ENCODE measurements around the gene ALOX15B.

DNA sequence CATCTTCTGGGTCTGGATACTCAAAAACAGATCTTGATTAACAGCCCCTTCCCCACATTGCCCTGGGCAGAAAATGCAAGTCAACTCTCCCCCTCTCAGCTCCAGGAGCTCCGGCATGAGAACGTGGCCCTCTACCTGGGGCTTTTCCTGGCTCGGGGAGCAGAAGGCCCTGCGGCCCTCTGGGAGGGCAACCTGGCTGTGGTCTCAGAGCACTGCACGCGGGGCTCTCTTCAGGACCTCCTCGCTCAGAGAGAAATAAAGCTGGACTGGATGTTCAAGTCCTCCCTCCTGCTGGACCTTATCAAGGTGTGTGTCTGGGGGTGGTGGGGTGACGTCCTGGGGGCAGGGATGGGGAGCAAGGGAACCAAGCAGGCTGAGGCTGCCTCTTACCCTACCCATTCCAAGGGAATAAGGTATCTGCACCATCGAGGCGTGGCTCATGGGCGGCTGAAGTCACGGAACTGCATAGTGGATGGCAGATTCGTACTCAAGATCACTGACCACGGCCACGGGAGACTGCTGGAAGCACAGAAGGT lies 26.7 kb upstream of the ALOX15B start:
- TF ChIP-seq POLR2AphosphoS5 (IDR thresholded peaks at IDR 0.05) (no peak), TAF1 (IDR thresholded peaks at IDR 0.05; ENCODE audit: low read depth) (no peak), EZH2 (IDR thresholded peaks at IDR 0.05; ENCODE audit: borderline replicate concordance, insufficient read depth, low read length, poor library complexity, severe bottlenecking) (no peak), MXI1 (conservative IDR thresholded peaks at IDR 0.05; ENCODE audit: poor library complexity, severe bottlenecking) (no peak)
- TF ChIP-seq, protein P1, sequence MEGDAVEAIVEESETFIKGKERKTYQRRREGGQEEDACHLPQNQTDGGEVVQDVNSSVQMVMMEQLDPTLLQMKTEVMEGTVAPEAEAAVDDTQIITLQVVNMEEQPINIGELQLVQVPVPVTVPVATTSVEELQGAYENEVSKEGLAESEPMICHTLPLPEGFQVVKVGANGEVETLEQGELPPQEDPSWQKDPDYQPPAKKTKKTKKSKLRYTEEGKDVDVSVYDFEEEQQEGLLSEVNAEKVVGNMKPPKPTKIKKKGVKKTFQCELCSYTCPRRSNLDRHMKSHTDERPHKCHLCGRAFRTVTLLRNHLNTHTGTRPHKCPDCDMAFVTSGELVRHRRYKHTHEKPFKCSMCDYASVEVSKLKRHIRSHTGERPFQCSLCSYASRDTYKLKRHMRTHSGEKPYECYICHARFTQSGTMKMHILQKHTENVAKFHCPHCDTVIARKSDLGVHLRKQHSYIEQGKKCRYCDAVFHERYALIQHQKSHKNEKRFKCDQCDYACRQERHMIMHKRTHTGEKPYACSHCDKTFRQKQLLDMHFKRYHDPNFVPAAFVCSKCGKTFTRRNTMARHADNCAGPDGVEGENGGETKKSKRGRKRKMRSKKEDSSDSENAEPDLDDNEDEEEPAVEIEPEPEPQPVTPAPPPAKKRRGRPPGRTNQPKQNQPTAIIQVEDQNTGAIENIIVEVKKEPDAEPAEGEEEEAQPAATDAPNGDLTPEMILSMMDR (IDR thresholded peaks at IDR 0.05; ENCODE audit: poor library complexity, severe bottlenecking): no peak
- TF ChIP-seq, protein P2, sequence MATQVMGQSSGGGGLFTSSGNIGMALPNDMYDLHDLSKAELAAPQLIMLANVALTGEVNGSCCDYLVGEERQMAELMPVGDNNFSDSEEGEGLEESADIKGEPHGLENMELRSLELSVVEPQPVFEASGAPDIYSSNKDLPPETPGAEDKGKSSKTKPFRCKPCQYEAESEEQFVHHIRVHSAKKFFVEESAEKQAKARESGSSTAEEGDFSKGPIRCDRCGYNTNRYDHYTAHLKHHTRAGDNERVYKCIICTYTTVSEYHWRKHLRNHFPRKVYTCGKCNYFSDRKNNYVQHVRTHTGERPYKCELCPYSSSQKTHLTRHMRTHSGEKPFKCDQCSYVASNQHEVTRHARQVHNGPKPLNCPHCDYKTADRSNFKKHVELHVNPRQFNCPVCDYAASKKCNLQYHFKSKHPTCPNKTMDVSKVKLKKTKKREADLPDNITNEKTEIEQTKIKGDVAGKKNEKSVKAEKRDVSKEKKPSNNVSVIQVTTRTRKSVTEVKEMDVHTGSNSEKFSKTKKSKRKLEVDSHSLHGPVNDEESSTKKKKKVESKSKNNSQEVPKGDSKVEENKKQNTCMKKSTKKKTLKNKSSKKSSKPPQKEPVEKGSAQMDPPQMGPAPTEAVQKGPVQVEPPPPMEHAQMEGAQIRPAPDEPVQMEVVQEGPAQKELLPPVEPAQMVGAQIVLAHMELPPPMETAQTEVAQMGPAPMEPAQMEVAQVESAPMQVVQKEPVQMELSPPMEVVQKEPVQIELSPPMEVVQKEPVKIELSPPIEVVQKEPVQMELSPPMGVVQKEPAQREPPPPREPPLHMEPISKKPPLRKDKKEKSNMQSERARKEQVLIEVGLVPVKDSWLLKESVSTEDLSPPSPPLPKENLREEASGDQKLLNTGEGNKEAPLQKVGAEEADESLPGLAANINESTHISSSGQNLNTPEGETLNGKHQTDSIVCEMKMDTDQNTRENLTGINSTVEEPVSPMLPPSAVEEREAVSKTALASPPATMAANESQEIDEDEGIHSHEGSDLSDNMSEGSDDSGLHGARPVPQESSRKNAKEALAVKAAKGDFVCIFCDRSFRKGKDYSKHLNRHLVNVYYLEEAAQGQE (IDR thresholded peaks at IDR 0.05; ENCODE audit: borderline replicate concordance): no peak

Data from neural cell (in vitro differentiated cells).